HG03442 (cell line): ENCODE results near the gene PDAP1.
"Not testable (repeated sequence)": the region's sequence is repeated elsewhere in the genome, so short reads cannot be mapped to it uniquely, and the experiment has no call there.

ENCODE experiments used
- ATAC-seq: cut with Tn5 transposase; IDR thresholded peaks from one replicate; pipeline ENCODE4 v1.9.1; 2021; ENCODE audit warnings: mild to moderate bottlenecking, moderate library complexity; ENCODE audit not compliant: unreplicated experiment

Gene PDAP1

DNA sequence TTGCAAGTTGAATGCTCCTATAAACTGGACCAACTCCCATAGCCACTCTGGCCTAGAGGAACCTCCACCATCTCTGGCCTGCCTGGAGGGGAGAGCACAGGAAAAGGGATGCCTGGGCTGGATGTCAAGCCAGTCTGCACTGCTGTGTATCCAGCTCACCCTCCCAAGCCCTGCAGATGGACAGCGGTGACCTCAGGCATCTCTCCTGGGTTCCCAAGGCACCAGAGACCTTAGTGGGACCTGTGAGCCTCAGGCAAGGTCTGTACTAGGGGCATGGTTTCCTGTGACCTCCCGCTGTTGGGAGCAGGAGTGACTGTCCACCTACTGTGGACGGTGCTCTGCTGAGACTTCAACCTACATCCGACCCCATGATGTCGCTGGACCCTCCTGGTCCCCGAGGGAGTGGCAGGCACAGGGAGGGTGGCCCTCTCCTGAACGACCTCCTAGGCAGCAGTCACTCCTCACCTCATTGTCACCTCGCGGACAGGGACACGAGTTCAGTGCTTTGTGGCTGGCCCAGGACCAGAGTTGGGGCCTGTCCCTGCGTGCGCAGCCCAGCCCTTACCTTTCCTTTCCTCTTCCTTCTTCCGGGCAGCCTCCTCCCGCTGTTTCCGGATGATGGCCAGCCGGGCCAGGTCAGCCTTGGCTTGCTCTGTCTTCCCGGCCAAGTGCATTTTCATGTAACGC lies 11.0 kb downstream of the PDAP1 start:
- no peak for ATAC-seq

DNA sequence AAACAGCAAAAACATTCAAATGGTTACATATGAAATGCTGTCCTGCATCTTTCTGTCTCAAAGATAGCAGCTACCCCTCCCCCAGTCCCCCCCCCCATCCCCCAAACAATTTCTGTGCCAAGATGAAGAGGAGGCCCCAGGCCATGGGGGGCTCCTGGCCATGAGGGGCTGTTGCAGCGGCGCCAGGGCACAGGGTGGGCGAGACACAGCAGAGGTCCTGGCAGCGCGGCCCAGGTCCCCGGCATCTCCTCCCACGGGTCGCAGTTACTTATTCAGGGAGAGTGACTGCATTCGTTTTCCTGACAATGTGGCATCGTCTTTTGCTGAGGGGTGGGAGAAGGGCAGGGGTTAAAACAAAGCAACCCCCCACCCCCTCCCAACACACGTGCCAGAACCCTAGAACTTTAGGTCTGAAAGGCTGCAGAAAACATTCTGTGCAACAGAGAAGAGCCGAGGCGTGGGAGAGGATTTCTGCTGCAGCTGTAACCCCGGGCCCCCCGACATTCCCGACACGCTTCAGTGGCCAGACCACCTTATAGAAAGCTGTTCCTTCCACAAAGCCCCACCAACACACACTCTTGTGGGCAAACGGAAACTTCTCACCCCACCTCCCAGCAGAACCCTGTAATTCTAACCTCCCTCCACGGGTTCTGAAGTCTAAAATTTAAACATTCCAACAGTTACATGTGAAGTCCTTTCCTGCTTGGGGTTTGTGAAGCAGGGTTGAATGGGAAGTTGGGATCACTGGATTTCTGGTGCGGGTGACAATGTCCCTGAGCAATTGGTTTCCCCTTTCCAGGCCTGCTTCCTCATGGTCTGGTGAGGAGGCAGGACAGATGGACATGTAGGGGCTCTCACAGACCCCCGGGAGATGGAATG lies 11.7 kb downstream of the PDAP1 start:
- no peak for ATAC-seq

GRCh38 chr7:99395616-99396327 lies 12.6 kb downstream of the PDAP1 start:
- no peak for ATAC-seq

DNA sequence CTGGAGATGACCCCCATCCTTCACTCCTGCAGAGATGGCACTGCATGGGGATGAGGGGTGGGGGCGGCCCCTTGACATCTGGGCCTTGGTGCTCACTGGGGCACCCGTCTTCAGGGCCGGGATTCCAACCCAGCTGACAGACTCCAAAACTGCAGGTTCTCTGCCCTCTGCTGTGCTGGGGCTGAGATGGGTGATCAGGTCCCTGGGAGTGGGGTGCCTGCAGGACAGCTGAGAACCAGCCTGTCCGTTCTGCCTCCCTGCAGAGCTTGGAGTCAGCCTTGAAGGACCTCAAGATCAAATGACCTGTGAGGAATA lies 14.3 kb downstream of the PDAP1 start:
- ATAC-seq = no peak

- ATAC-seq = peak; percentile 21
Measured at GRCh38 chr7:99393355-99394187, 14.8 kb downstream of the PDAP1 start.

- ATAC-seq = peak; percentile 51
Measured at GRCh38 chr7:99392659-99393354, 15.6 kb downstream of the PDAP1 start.

- no peak for ATAC-seq
Measured at GRCh38 chr7:99392046-99392445, 16.4 kb downstream of the PDAP1 start.

DNA sequence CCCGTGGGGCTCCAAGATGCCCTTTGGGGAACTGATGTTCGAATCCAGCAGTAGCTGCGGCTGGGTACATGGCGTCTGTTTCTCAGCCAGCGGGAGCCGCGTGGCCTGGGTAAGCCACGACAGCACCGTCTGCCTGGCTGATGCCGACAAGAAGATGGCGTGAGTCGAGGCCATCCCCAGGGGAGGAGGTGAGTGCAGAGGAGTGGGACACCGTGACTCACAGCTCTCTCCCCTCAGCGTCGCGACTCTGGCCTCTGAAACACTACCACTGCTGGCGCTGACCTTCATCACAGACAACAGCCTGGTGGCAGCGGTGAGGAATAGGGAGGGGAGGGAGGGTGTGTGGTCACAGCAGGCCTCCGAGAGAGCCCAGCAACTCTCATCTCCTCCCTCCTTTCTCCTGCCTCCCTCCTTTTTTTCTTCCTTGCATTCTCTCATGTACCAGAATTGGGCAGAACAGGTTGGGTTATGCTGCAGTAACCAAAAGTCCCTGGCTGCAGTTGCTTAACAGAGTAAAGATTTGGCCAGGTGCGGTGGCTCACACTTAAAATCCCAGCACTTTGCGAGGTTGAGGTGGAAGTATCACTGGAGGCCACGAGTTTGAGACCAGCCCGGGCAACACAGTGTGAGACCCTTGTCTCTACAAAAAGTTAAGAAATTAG lies 17.3 kb downstream of the PDAP1 start:
- ATAC-seq = no peak

DNA sequence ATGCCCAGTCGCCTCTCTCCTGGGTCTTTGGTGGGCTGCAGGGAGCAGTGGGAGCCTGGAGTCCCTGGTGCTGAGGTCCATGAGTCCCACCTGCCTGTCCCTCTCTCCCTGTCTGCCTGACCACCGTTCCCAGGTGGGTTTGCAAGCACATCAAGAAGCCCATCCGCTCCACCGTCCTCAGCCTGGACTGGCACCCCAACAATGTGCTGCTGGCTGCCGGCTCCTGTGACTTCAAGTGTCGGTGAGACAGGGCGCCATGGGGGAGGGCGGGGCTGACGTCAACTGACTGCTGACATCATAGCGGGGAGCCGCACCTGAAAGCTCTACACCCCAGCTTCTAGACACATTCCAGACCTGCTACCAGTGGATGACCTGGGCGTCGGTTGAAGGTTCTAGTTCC lies 18.6 kb downstream of the PDAP1 start:
- ATAC-seq = no peak

GRCh38 chr7:99387912-99388311 lies 20.5 kb downstream of the PDAP1 start:
- ATAC-seq = no peak

GRCh38 chr7:99387239-99387635 lies 21.2 kb downstream of the PDAP1 start:
- not testable (repeated sequence) for ATAC-seq

DNA sequence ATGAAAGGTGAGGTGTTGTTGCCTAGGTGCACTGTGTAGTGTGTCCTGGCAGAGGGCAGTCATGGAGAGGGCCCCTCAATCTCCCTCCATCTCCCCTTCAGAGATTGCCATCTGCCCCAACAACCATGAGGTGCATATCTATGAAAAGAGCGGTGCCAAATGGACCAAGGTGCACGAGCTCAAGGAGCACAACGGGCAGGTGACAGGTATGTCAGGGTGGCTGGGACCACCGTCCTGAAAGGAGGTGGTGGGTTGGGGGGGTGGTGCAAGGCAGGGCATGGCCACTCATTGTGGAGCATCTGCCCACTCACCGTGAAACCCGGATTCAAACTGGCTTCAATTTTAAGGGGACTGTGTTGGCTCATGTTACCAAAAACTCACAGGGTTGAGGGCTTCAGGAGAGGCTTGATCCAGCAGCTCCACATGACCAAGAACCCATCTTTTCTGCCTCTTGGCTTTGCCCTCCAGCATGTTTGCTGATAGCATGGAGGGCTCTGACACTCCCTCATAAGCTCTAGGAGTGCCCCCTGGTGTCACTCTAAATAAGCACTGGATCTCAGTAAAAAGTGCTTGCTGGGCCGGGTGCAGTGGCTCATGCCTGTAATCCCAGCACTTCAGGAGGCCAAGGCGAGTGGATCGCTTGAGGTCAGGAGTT lies 21.7 kb downstream of the PDAP1 start:
- no peak for ATAC-seq

DNA sequence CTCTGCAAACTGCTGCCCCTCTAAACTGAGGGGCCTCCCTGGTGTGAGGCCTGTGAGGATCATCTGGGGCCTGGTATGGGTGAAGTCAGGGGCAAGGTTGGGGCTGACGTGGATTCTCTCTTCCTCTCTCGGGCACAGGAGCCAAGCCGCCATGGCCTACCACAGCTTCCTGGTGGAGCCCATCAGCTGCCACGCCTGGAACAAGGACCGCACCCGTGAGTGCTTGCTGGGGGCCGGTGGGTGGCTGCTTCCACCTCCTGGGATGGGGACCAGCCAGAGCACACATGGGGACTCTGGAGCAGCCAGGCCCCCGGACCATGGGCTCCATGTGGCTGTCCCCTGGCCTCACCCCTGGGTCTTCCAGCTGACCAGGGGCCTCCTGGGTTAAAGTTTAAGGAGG lies 22.8 kb downstream of the PDAP1 start:
- no peak for ATAC-seq

GRCh38 chr7:99384523-99384922 lies 23.9 kb downstream of the PDAP1 start:
- ATAC-seq = no peak

DNA sequence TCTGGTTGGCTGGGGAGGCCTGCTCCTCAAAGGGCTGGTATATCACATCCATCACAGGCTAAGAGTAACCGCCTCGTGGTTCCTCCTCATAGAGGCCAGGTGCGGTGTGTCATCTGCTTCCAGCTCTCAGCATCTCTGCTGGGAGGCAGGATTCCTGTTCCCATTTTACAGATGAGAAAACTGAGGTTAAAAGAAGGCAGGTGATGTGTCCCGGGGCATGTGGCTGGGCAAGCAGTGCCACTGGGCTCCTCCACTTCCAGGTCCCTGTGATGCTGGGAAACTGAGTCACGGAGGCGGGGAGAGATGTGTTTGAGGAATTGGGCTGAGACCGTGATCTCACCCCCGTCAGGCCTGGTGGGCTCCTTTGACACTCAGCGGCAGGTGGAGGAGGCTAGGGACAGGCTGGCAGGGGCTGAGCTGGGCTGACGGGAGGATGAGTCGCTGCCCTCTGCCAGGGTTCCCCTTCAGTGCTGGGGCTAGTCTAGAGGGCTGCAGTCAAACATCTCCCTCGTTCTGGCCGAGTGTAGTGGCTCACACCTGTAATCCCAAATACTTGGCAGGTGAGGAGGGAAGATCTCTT lies 24.5 kb downstream of the PDAP1 start:
- no peak for ATAC-seq

DNA sequence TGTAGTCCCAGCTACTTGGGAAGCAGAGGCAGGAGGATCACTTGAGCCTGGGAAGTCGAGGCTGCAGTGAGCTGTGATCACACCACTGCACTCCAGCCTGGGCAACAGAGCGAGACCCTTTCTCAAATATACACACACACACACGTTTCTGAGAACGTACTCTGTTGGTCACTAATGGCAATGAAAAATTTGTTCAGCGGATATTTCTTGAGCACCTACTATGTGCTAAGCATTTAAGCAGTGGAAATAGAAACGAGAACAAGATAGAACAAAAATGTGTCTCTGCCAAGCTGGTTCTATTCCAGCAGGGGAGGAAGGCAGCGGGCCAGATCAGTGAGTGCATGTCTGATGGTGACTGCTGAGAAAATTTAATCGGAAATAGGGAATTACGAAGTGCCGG lies 25.2 kb downstream of the PDAP1 start:
- ATAC-seq = no peak

DNA sequence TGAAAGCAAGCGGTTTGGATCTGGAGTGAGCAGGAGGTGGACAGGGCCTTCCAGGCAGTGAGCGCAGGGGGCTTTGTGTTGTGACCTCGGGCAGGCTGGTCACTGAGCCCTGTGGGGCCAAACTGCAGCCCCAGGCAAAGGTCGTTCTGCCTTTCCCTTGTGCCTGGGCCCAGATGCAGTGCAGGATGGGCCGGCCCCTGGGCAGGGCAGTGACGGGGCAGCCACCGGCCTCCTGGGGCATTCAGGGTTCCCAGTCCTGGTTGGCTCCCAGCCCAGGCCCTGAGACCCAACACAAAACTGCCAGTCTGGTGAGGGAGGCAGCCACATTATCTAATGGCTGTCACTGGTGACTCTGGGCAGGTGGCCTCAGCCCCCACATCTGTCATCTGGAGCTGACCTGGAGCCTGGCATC lies 26.7 kb downstream of the PDAP1 start:
- no peak for ATAC-seq

GRCh38 chr7:99380823-99381663 lies 27.4 kb downstream of the PDAP1 start:
- peak; percentile 73 for ATAC-seq
